GM06990 (cell line): ENCODE results near the gene DAZAP1.

ENCODE experiments used
- DNase-seq: peaks from one replicate; pipeline ENCODE4 v3.0.0-alpha.2; 2011; ENCODE audit not compliant: insufficient read length; ENCODE audit errors: extremely low read depth
- H3K27me3 ChIP-seq: replicated peaks from 2 replicates; pipeline ENCODE4 v1.6.0; 2011; ENCODE audit warnings: low read length; ENCODE audit not compliant: control insufficient read depth, insufficient read depth
- H3K36me3 ChIP-seq: 2 replicates; pipeline ENCODE4 v1.5.1; 2011; ENCODE audit warnings: low read length; ENCODE audit not compliant: control insufficient read depth, insufficient read depth
- H3K4me3 ChIP-seq: replicated peaks from 2 replicates; pipeline ENCODE4 v1.5.1; 2011; ENCODE audit warnings: low read depth, mild to moderate bottlenecking, control low read depth, low read length
- CTCF ChIP-seq: IDR thresholded peaks from 2 replicates; pipeline ENCODE4 v1.5.1; 2011; ENCODE audit warnings: low read length, control low read depth, mild to moderate bottlenecking, inconsistent platforms; ENCODE audit not compliant: insufficient read depth, poor library complexity, severe bottlenecking

DAZAP1 gene

GRCh38 chr19:1390890-1391423 is 16.4 kb upstream of the DAZAP1 start:
- DNase-seq, result no peak
- peaks cover 17% of the 10 kb centered on the region for H3K36me3 ChIP-seq
- H3K27me3 ChIP-seq, result no peaks in the 10 kb centered on the region
- H3K4me3 ChIP-seq, result no peak overlapping the region
- TF ChIP-seq CTCF, result no peak

GRCh38 chr19:1392407-1392806 is 15.0 kb upstream of the DAZAP1 start:
- peaks cover 17% of the 10 kb centered on the region for H3K36me3 ChIP-seq
- H3K27me3 ChIP-seq, result no peaks in the 10 kb centered on the region
- no peak overlapping the region for H3K4me3 ChIP-seq
- no peak for DNase-seq
- no peak for TF ChIP-seq CTCF

- peaks cover 15% of the 10 kb centered on the region for H3K36me3 ChIP-seq
- TF ChIP-seq CTCF, result no peak
- H3K4me3 ChIP-seq, result no peak overlapping the region
- H3K27me3 ChIP-seq, result no peaks in the 10 kb centered on the region
- no peak for DNase-seq
These were observed 14.4 kb upstream of the DAZAP1 start for GRCh38 chr19:1392939-1393530.

GRCh38 chr19:1393841-1394240 is 13.5 kb upstream of the DAZAP1 start:
- Histone ChIP-seq H3K36me3 (peaks cover 9% of the 10 kb centered on the region), H3K27me3 (no peaks in the 10 kb centered on the region), H3K4me3 (no peak overlapping the region)
- TF ChIP-seq CTCF, result no peak
- no peak for DNase-seq

- no peak for TF ChIP-seq CTCF
- H3K27me3 ChIP-seq, result no peaks in the 10 kb centered on the region
- H3K4me3 ChIP-seq, result no peak overlapping the region
- DNase-seq, result no peak
- H3K36me3 ChIP-seq, result peaks cover 7% of the 10 kb centered on the region
These were observed 12.9 kb upstream of the DAZAP1 start for GRCh38 chr19:1394252-1395193.
